ENCODE measurements around the gene CLCNKB.
"Not testable (repeated sequence)": the region's sequence is repeated elsewhere in the genome, so short reads cannot be mapped to it uniquely, and the experiment has no call there.

The CLCNKB gene

GRCh38 chr1:16061266-16061665 lies 17.7 kb downstream of the CLCNKB start:
- Histone ChIP-seq H3K27me3 (ENCODE audit: control insufficient read depth, low read length) (peaks cover 4% of the 10 kb centered on the region; the same call in 1 of the 2 replicates), H3K79me2 (ENCODE audit: control insufficient read depth, low read length) (no peaks in the 10 kb centered on the region), H3K4me2 (ENCODE audit: low read length) (no peak overlapping the region), H3K4me1 (ENCODE audit: control insufficient read depth, low read length) (no peaks in the 10 kb centered on the region), H3K9me2 (replicated peaks; ENCODE audit: control insufficient read depth, low read length) (no peaks in the 10 kb centered on the region), H3K36me3 (ENCODE audit: control insufficient read depth, low read length) (no peaks in the 10 kb centered on the region), H4K20me1 (ENCODE audit: control insufficient read depth, insufficient read depth, low read depth, low read length) (no peaks in the 10 kb centered on the region), H3K9me3 (ENCODE audit: control insufficient read depth, insufficient read depth, low read length) (no peaks in the 10 kb centered on the region), H3K27ac (ENCODE audit: low read depth, low read length) (no peak overlapping the region), H3K4me3 (ENCODE audit: low read length) (no peak overlapping the region), H3F3A (ENCODE audit: control insufficient read depth, insufficient read depth) (no peaks in the 10 kb centered on the region)
- TF ChIP-seq CTCF (IDR thresholded peaks at IDR 0.05; ENCODE audit: low read depth, low read length, poor library complexity, severe bottlenecking) (no peak), EZH2phosphoT487 (IDR thresholded peaks at IDR 0.05; ENCODE audit: borderline replicate concordance, low read length) (no peak)

DNA sequence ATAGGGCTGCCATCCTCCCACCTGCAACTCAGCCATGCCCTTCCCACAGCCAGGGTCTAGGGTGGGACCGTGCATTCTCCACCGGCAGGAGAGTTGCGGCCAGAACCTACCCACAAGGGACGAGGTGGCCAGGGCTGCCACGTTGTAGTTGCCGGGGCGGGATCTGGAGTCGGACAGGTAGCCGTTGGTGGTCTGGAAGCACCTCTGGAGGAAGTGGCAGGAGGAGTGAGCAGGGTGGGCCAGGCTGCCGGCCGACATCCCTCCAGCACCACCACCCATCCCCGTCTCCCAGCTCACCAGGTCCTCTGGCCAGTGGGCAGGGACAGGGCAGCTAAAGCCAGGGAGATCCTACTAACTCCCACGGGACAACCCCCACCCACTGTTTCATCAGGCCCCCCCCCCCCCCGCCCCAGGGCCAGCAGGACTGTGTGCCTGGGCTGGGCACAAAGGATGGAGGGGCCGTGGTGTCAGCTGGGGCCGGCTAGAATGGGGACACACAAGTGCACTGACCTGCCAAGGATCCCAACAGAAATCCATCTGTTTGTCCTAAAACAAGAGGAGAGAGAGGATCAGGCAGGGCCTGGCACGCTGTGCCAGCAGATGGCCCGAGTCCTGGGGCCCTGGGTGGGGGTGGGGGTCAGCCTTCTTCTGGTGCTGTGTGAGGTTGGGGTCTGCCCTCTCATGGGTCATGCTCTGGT lies 18.6 kb downstream of the CLCNKB start:
- H3K9me2 ChIP-seq (replicated peaks; ENCODE audit: control insufficient read depth, low read length); H3K4me3 ChIP-seq (ENCODE audit: low read length); H3K27me3 ChIP-seq (ENCODE audit: control insufficient read depth, low read length); H3K4me1 ChIP-seq (ENCODE audit: control insufficient read depth, low read length); H3K79me2 ChIP-seq (ENCODE audit: control insufficient read depth, low read length); H3K27ac ChIP-seq (ENCODE audit: low read depth, low read length); H3K9me3 ChIP-seq (ENCODE audit: control insufficient read depth, insufficient read depth, low read length); H3K4me2 ChIP-seq (ENCODE audit: low read length); H3F3A ChIP-seq (ENCODE audit: control insufficient read depth, insufficient read depth); H4K20me1 ChIP-seq (ENCODE audit: control insufficient read depth, insufficient read depth, low read depth, low read length); H3K36me3 ChIP-seq (ENCODE audit: control insufficient read depth, low read length): not testable (repeated sequence)

- not testable (repeated sequence) for H3K4me3 ChIP-seq (ENCODE audit: low read length); H4K20me1 ChIP-seq (ENCODE audit: control insufficient read depth, insufficient read depth, low read depth, low read length); H3K36me3 ChIP-seq (ENCODE audit: control insufficient read depth, low read length); H3K4me1 ChIP-seq (ENCODE audit: control insufficient read depth, low read length); H3K9me3 ChIP-seq (ENCODE audit: control insufficient read depth, insufficient read depth, low read length); H3K4me2 ChIP-seq (ENCODE audit: low read length); H3F3A ChIP-seq (ENCODE audit: control insufficient read depth, insufficient read depth); H3K27me3 ChIP-seq (ENCODE audit: control insufficient read depth, low read length); H3K27ac ChIP-seq (ENCODE audit: low read depth, low read length); H3K9me2 ChIP-seq (replicated peaks; ENCODE audit: control insufficient read depth, low read length); H3K79me2 ChIP-seq (ENCODE audit: control insufficient read depth, low read length)
Measured at GRCh38 chr1:16062687-16063075, 19.1 kb downstream of the CLCNKB start.

DNA sequence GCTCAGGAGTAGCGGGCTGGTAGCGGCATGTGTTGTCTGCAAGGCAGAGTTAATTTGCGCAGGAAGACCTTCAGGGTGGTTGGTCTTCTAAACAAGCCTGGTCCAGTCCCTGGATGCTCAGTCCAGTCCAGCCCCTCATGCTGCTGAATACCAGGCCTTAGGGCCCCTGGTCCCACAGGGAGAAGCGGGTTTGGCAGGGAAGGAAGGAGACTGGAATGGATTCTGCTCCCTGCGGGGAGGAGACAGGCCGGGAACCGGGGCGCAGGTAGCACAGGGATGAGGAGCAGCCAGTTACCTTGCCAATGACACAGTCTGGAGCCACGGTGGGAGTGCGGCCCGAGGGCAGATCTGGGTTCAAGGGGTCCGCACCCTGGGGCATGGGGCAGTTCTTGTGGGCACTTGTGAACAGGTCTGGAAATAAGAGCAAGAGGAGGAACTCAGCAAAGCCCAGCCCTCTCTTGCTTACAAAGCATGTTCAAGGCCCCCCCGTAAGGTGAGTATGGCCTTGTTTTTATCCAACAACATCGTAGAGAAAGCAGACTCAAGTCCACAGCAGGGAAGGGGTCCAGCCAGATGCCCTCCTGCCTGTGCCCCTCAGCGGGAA lies 19.7 kb downstream of the CLCNKB start:
- Histone ChIP-seq H3F3A (ENCODE audit: control insufficient read depth, insufficient read depth) (no peaks in the 10 kb centered on the region), H3K27ac (ENCODE audit: low read depth, low read length) (no peak overlapping the region), H3K79me2 (ENCODE audit: control insufficient read depth, low read length) (no peaks in the 10 kb centered on the region), H3K4me3 (ENCODE audit: low read length) (no peak overlapping the region), H3K9me2 (replicated peaks; ENCODE audit: control insufficient read depth, low read length) (no peaks in the 10 kb centered on the region), H3K27me3 (ENCODE audit: control insufficient read depth, low read length) (peaks cover 7% of the 10 kb centered on the region), H4K20me1 (ENCODE audit: control insufficient read depth, insufficient read depth, low read depth, low read length) (no peaks in the 10 kb centered on the region), H3K9me3 (ENCODE audit: control insufficient read depth, insufficient read depth, low read length) (no peaks in the 10 kb centered on the region), H3K4me2 (ENCODE audit: low read length) (no peak overlapping the region), H3K36me3 (ENCODE audit: control insufficient read depth, low read length) (no peaks in the 10 kb centered on the region), H3K4me1 (ENCODE audit: control insufficient read depth, low read length) (no peaks in the 10 kb centered on the region)
- no peak for TF ChIP-seq EZH2phosphoT487 (IDR thresholded peaks at IDR 0.05; ENCODE audit: borderline replicate concordance, low read length)
- no peak for TF ChIP-seq CTCF (IDR thresholded peaks at IDR 0.05; ENCODE audit: low read depth, low read length, poor library complexity, severe bottlenecking)

Data from DOHH2 (cell line).